K562 (cell line): ENCODE data around the gene NUCKS1. TPM values are rescaled to one million over a fixed set of nuclear protein-coding genes. Genes with fewer than 3 reads are reported as not detected.

Experiments
- ATAC-seq: fragments of 200-7000 bp; cut with Tn5 transposase; 3 replicates; pipeline ENCODE4 v1.9.1; 2020; ENCODE audit warnings: moderate library complexity
- BruUV-seq: library from RNA; stranded (reverse); fragments of 400-500 nt; replicated peaks from 2 replicates; lab custom pipeline; 2021; lab: Mats Ljungman, UMichigan
- CTCF ChIA-PET: fragments of 300-600 bp; formaldehyde crosslinking; extraction: SDS; loops from one replicate; lab custom pipeline; 2021; ENCODE audit warnings: low intra/inter-chr PET ratio; lab: Yijun Ruan, JAX
- POLR2A ChIA-PET: fragments of 300-600, 350-650 bp; sonication (Branson Sonifier 250); formaldehyde crosslinking; extraction: SDS; loops from one replicate; lab custom pipeline; 2021; ENCODE audit warnings: antibody characterized with exemption, inconsistent platforms; lab: Yijun Ruan, JAX
- DNase-seq, 4 experiments: peaks; one replicate each; pipeline versions ENCODE4 v3.0.0 to v3.0.0-alpha.2; 2011 to 2018; ENCODE audit warnings: low spot score in 3 of 4, mixed read lengths in 3 of 4; ENCODE audit errors: extremely low read depth in 1 of 4
- FAIRE-seq: peaks from 2 replicates; lab custom pipeline; 2011; peaks lifted over from hg19 to GRCh38; lab: Jason Lieb, UNC
- H2AFZ ChIP-seq: 2 replicates; pipeline ENCODE4 v1.6.0; 2011; ENCODE audit warnings: low read depth, low read length, control low read depth, inconsistent platforms
- H3K27ac ChIP-seq: fragments of 200-600 bp; 3 replicates; pipeline ENCODE4 v1.8.0; 2011; ENCODE audit warnings: low read depth, mild to moderate bottlenecking, control low read depth, inconsistent platforms, low read length, moderate library complexity, mixed read lengths; ENCODE audit errors: extremely low read depth
- H3K27me3 ChIP-seq, 2 experiments: fragments of 300-600 bp in 1 of 2; 2 replicates in 1 of 2; 3 replicates in 1 of 2; pipeline versions ENCODE4 v1.6.0 to v1.8.0; 2011; ENCODE audit warnings: inconsistent platforms in 2 of 2, low read length in 2 of 2, mild to moderate bottlenecking in 1 of 2, mixed read lengths in 1 of 2, moderate library complexity in 1 of 2; ENCODE audit not compliant: control insufficient read depth in 2 of 2, insufficient read depth in 2 of 2
- H3K36me3 ChIP-seq: fragments of 300-600 bp; 3 replicates; pipeline ENCODE4 v1.8.0; 2011; ENCODE audit warnings: mild to moderate bottlenecking, low read length, inconsistent platforms; ENCODE audit not compliant: control insufficient read depth, insufficient read depth
- H3K4me1 ChIP-seq, 2 experiments: fragments of 200-600 bp in 1 of 2; replicated peaks in 1 of 2; 2 replicates in 1 of 2; 3 replicates in 1 of 2; pipeline versions ENCODE4 v1.5.1 to v1.8.0; 2011; ENCODE audit warnings: inconsistent platforms in 2 of 2, low read length in 2 of 2, mild to moderate bottlenecking in 1 of 2, mixed read lengths in 1 of 2, moderate library complexity in 1 of 2; ENCODE audit not compliant: control insufficient read depth in 2 of 2, insufficient read depth in 2 of 2
- H3K4me2 ChIP-seq: 2 replicates; pipeline ENCODE4 v1.6.1; 2011; ENCODE audit warnings: low read length, control low read depth, inconsistent platforms, mixed read lengths; ENCODE audit not compliant: insufficient read depth
- H3K4me3 ChIP-seq: fragments of 200-600 bp; sonication (generic), shearing (Covaris generic); 2 replicates; pipeline ENCODE4 v1.5.1; 2016; ENCODE audit warnings: control low read depth, inconsistent platforms
- H3K79me2 ChIP-seq: fragments of 200-600 bp; 3 replicates; pipeline ENCODE4 v1.8.0; 2011; ENCODE audit warnings: low read length, inconsistent platforms; ENCODE audit not compliant: control insufficient read depth, insufficient read depth
- H3K9ac ChIP-seq, 2 experiments: 2 replicates each; pipeline versions ENCODE4 v1.6.0 to v1.6.1; 2011; ENCODE audit warnings: low read depth in 2 of 2, low read length in 2 of 2, control low read depth in 1 of 2, inconsistent platforms in 1 of 2, mild to moderate bottlenecking in 1 of 2, mixed read lengths in 1 of 2; ENCODE audit not compliant: insufficient read depth in 1 of 2
- H3K9me1 ChIP-seq: one replicate; pipeline ENCODE4 v1.6.0; 2011; ENCODE audit warnings: inconsistent platforms, mild to moderate bottlenecking, low read length, moderate library complexity; ENCODE audit not compliant: control insufficient read depth, insufficient read depth
- H3K9me3 ChIP-seq: replicated peaks from 2 replicates; pipeline ENCODE4 v1.5.1; 2011; ENCODE audit warnings: low read depth, low read length, inconsistent platforms; ENCODE audit not compliant: control insufficient read depth, insufficient read depth
- H4K20me1 ChIP-seq: replicated peaks from 2 replicates; pipeline ENCODE4 v1.6.1; 2011; ENCODE audit warnings: low read length, inconsistent platforms, mixed read lengths; ENCODE audit not compliant: control insufficient read depth, insufficient read depth
- ARNT ChIP-seq, 2 experiments: fragments of 450-650 bp; IDR thresholded peaks; 2 replicates each; pipeline ENCODE4 v1.6.1; 2016; ENCODE audit warnings: mild to moderate bottlenecking in 1 of 2
- ELK3 ChIP-seq: fragments of 450-650 bp; formaldehyde crosslinking; IDR thresholded peaks from 2 replicates; pipeline ENCODE4 v1.4.0; 2020; ENCODE audit warnings: mild to moderate bottlenecking
- EZH2 ChIP-seq: IDR thresholded peaks from 2 replicates; pipeline ENCODE4 v1.6.1; 2012; ENCODE audit warnings: low read depth, mild to moderate bottlenecking, inconsistent platforms, low read length, borderline replicate concordance
- FOSL1 ChIP-seq: fragments of 200-800 bp; sonication (Bioruptor generic); conservative IDR thresholded peaks from 2 replicates; pipeline ENCODE4 v1.6.1; 2016; ENCODE audit warnings: missing genetic modification characterization, missing compliant biosample characterization
- FOXP1 ChIP-seq: sonication (generic); formaldehyde crosslinking; IDR thresholded peaks from 2 replicates; pipeline ENCODE4 v1.8.0; 2022; ENCODE audit warnings: mild to moderate bottlenecking, missing genetic modification reagents
- HDAC2 ChIP-seq: fragments of 450-650 bp; IDR thresholded peaks from 2 replicates; pipeline ENCODE4 v1.6.1; 2016; ENCODE audit warnings: mild to moderate bottlenecking
- KDM5B ChIP-seq: fragments of 200-600 bp; sonication (generic); IDR thresholded peaks from 2 replicates; pipeline ENCODE4 v1.6.1; 2012; ENCODE audit warnings: low read depth, mild to moderate bottlenecking, moderate library complexity, low read length, control low read depth, inconsistent platforms; ENCODE audit not compliant: insufficient replicate concordance
- PCBP2 ChIP-seq: fragments of 200-400 bp; formaldehyde crosslinking; IDR thresholded peaks from 2 replicates; pipeline ENCODE4 v1.6.1; 2018; ENCODE audit warnings: low read length, low read depth, mild to moderate bottlenecking, moderate library complexity; ENCODE audit not compliant: poor library complexity, severe bottlenecking
- SIRT6 ChIP-seq: IDR thresholded peaks from one replicate; pipeline ENCODE4 v1.6.1; 2012; ENCODE audit warnings: low read depth, mild to moderate bottlenecking, control low read depth, inconsistent platforms, low read length, moderate library complexity
- TAF15 ChIP-seq: fragments of 200-400 bp; formaldehyde crosslinking; IDR thresholded peaks from 2 replicates; pipeline ENCODE4 v1.6.1; 2017; ENCODE audit warnings: mild to moderate bottlenecking, low read depth, low read length, moderate library complexity
- TAF7 ChIP-seq: fragments of 450-650 bp; IDR thresholded peaks from 2 replicates; pipeline ENCODE4 v1.6.1; 2016; ENCODE audit warnings: missing genetic modification characterization, missing compliant biosample characterization
- TCFL5 ChIP-seq: fragments of 250-450 bp; sonication (Bioruptor Pico); conservative IDR thresholded peaks from 2 replicates; pipeline ENCODE4 v1.6.1; 2021; ENCODE audit warnings: mild to moderate bottlenecking, moderate library complexity, matching md5 sums
- WGBS: fragments of 100-300 bp; shearing (Covaris generic); methylation state at CpG from one replicate; pipeline ENCODE4 v1.1.6; 2016; ENCODE audit warnings: low coverage, mixed read lengths; ENCODE audit not compliant: insufficient coverage; ENCODE audit errors: missing lambda C conversion rate; 5-methylcytosine and 5-hydroxymethylcytosine counted together
- in situ Hi-C: fragments of 300-500 bp; cut with MboI; formaldehyde crosslinking; loops from 4 replicates; pipeline ENCODE4 v1.15.0; 2018; ENCODE audit warnings: inconsistent platforms, mixed read lengths
- intact Hi-C: fragments of 100-400 bp; cut with micrococcal nuclease; formaldehyde crosslinking; loops from 2 replicates; pipeline ENCODE4 v1.14.2; 2022
- polyA plus RNA-seq, 8 experiments: library from polyadenylated mRNA; depleted of rRNA in 4 of 8; stranded (reverse) in 5 of 8; unstranded in 3 of 8; fragments of >200 nt; fragmentation: Nextera tagmentation in 2 of 8; fragmentation: Illumina TruSeq in 1 of 8; extraction: Ambion mirVana in 2 of 8; extraction: Trizol in 1 of 8; gene quantifications; 2 replicates each; pipeline versions ENCODE4 v1.2.1 to v1.2.3, GENCODE V29; 2011 to 2014; ENCODE audit warnings: inconsistent platforms in 1 of 8, missing spikeins in 1 of 8
- total RNA-seq, 7 experiments: library from RNA; depleted of rRNA in 6 of 7; stranded (reverse); fragments of >200 nt in 6 of 7; fragmentation: Illumina TruSeq in 2 of 7; extraction: Trizol in 2 of 7; gene quantifications; 2 replicates each; pipeline versions ENCODE4 v1.2.1 to v1.2.3, GENCODE V29; 2011 to 2021; ENCODE audit warnings: low replicate concordance in 1 of 7
- TF ChIP-seq, protein P1 (sequence below): fragments of 250-450 bp; sonication (Bioruptor Pico); IDR thresholded peaks from 2 replicates; pipeline ENCODE4 v1.8.0; 2022; ENCODE audit warnings: moderate library complexity, mild to moderate bottlenecking, inconsistent platforms
- TF ChIP-seq, protein P2 (sequence below): fragments of 200-800 bp; sonication (Bioruptor generic); IDR thresholded peaks from 2 replicates; pipeline ENCODE4 v1.6.1; 2016; ENCODE audit warnings: missing genetic modification characterization, missing compliant biosample characterization

NUCKS1 gene
- total and polyA plus RNA-seq, 9 of the 15 experiments (the other 6 are each of a cell fraction or from before 2014, with no cell fraction given) = 66.7 to 244 (median 149) TPM

DNA sequence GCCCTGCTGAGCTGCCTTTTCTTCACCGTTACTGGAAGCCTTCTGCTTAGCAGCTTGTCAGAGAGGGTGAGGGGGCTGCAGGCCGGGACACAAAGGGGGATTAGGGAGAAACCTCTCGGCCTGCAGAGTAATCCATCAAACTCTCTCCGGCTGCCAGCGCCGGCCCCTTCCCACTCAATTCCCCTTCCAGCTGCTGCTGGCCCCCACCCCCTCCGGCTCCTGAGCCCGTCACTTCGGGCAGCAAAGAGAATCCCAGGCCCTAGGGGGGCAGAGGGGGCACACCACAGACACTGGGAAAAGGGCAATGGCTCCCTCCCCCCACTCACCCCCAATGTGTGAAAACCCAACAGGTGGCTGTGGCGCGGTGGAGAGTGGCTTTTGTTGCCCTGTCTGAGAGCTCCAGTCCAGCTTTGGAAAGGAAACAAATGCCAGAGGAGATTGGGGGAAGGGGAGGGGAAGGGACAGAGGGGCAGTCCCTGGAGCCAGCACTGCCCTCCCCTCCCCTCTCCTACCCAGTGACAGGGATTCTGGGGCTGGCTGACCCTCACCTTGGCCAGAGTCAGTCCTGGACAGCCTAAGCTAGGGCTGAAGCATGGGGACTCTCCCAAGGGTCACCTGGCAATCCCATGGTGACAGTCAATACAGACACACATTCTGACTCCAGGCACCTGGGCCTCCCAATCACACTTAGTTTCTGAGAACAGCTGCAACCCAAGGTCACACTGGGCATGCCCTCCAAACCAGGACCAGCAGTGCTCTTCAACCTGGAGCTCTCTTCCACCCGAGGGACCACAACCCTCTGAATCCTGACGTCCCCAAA lies 79.2 kb downstream of the NUCKS1 start (continued):
- TF ChIP-seq PCBP2 (no peak), ELK3 (CRISPR knock-in tag) (no peak)

DNA sequence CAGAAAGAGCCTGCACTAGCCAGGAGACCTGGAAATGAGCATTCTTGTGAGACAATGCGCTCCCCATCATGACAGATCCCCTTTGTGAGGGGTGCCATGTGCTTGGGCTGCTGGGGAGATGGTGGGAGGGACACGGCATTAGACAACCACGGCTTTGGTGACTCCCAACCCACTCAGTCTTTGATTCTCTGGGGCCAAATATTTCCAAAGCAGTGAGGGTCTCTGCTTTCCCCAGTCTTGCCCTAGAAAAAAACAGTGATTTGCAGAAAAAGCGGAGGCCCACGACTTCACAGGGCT lies 79.9 kb downstream of the NUCKS1 start:
- H2AFZ ChIP-seq = no peak overlapping the region
- 61% methylated on average over 5 of the region's 5 CpGs for WGBS
- H3K27ac ChIP-seq = no peak overlapping the region
- TF ChIP-seq ARNT (IDR thresholded peaks at IDR 0.05) (no peak), SIRT6 (no peak), KDM5B (no peak), EZH2 (no peak), TAF15 (no peak), TCFL5 (no peak), FOSL1 (tag) (no peak), FOXP1 (no peak), TAF7 (tag) (no peak), HDAC2 (no peak)
- TF ChIP-seq, protein P1, sequence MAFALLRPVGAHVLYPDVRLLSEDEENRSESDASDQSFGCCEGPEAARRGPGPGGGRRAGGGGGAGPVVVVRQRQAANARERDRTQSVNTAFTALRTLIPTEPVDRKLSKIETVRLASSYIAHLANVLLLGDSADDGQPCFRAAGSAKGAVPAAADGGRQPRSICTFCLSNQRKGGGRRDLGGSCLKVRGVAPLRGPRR (CRISPR knock-in tag) = no peak
- TF ChIP-seq, protein P2, sequence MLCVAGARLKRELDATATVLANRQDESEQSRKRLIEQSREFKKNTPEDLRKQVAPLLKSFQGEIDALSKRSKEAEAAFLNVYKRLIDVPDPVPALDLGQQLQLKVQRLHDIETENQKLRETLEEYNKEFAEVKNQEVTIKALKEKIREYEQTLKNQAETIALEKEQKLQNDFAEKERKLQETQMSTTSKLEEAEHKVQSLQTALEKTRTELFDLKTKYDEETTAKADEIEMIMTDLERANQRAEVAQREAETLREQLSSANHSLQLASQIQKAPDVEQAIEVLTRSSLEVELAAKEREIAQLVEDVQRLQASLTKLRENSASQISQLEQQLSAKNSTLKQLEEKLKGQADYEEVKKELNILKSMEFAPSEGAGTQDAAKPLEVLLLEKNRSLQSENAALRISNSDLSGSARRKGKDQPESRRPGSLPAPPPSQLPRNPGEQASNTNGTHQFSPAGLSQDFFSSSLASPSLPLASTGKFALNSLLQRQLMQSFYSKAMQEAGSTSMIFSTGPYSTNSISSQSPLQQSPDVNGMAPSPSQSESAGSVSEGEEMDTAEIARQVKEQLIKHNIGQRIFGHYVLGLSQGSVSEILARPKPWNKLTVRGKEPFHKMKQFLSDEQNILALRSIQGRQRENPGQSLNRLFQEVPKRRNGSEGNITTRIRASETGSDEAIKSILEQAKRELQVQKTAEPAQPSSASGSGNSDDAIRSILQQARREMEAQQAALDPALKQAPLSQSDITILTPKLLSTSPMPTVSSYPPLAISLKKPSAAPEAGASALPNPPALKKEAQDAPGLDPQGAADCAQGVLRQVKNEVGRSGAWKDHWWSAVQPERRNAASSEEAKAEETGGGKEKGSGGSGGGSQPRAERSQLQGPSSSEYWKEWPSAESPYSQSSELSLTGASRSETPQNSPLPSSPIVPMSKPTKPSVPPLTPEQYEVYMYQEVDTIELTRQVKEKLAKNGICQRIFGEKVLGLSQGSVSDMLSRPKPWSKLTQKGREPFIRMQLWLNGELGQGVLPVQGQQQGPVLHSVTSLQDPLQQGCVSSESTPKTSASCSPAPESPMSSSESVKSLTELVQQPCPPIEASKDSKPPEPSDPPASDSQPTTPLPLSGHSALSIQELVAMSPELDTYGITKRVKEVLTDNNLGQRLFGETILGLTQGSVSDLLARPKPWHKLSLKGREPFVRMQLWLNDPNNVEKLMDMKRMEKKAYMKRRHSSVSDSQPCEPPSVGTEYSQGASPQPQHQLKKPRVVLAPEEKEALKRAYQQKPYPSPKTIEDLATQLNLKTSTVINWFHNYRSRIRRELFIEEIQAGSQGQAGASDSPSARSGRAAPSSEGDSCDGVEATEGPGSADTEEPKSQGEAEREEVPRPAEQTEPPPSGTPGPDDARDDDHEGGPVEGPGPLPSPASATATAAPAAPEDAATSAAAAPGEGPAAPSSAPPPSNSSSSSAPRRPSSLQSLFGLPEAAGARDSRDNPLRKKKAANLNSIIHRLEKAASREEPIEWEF (CRISPR knock-in tag) = no peak

More for the DNA sequence above, 79.9 kb downstream of the NUCKS1 start:
- Histone ChIP-seq H3K79me2 (no peaks in the 10 kb centered on the region), H4K20me1 (peaks cover 21% of the 10 kb centered on the region; the same call in 1 of the 2 replicates), H3K9ac (no peak overlapping the region), H3K4me3 (no peak overlapping the region), H3K27me3 (0 out of 5 replicates have a peak, but pooled peaks cover 0 to 7% of the 10 kb centered on the region in 2 experiments), H3K9me3 (no peaks in the 10 kb centered on the region), H3K9me1 (no peaks in the 10 kb centered on the region), H3K4me2 (no peak overlapping the region), H3K4me1 (peaks cover 9 to 14% of the 10 kb centered on the region in 2 experiments; a peak in 4 of 5 replicates), H3K36me3 (no peaks in the 10 kb centered on the region)
- DNase-seq (no peak), ATAC-seq (no peak), FAIRE-seq (no peak)
- ChIA-PET CTCF (interaction anchor here (0.5 kb wide), 1 partner anchor 151 kb away, joined by 3 read pairs; no protein-coding TSS in a partner anchor), POLR2A (interaction anchor here (0.8 to 2.2 kb wide), 6 partner anchors 9 to 101 kb away, joined by 3 to 8 read pairs (median 4); no protein-coding TSS in a partner anchor)
- BruUV-seq = no TSS peak
- in situ Hi-C loops (no loop called here), intact Hi-C loops (loop anchor here (10.0 kb wide), 1 partner anchor 435 kb away; no protein-coding TSS in a partner anchor)
